Skeletal muscle tissue (tissue), 4 donors: ENCODE results near the gene NOS3. TPM values are rescaled to one million over a fixed set of nuclear protein-coding genes. Genes with fewer than 3 reads are reported as not detected.
"Not testable (repeated sequence)": the region's sequence is repeated elsewhere in the genome, so short reads cannot be mapped to it uniquely, and the experiment has no call there.

Experiments
- H3K27ac ChIP-seq: one replicate; pipeline ENCODE4 v1.7.0; 2013; ENCODE audit warnings: mild to moderate bottlenecking, low read depth, low read length, inconsistent platforms
- H3K27me3 ChIP-seq, 3 donors: one replicate each; pipeline ENCODE4 v1.7.0; 2013; ENCODE audit warnings: low read length in 3 of 3; ENCODE audit not compliant: control insufficient read depth in 3 of 3, insufficient read depth in 3 of 3
- H3K36me3 ChIP-seq, 3 donors: one replicate each; pipeline ENCODE4 v1.7.0; 2013; ENCODE audit warnings: low read length in 3 of 3; ENCODE audit not compliant: control insufficient read depth in 3 of 3, insufficient read depth in 3 of 3
- H3K4me1 ChIP-seq, 3 donors: one replicate each; pipeline ENCODE4 v1.7.0; 2013; ENCODE audit warnings: low read length in 3 of 3, mild to moderate bottlenecking in 3 of 3; ENCODE audit not compliant: control insufficient read depth in 3 of 3, insufficient read depth in 3 of 3
- H3K4me3 ChIP-seq, 3 donors: one replicate each; pipeline ENCODE4 v1.7.0; 2013; ENCODE audit warnings: low read length in 3 of 3
- H3K9ac ChIP-seq, 3 donors: one replicate each; pipeline ENCODE4 v1.7.0; 2013; ENCODE audit warnings: low read length in 3 of 3, mild to moderate bottlenecking in 3 of 3, moderate library complexity in 2 of 3, low read depth in 1 of 3
- H3K9me3 ChIP-seq, 3 donors: one replicate each; pipeline ENCODE4 v1.7.0; 2013; ENCODE audit warnings: low read length in 3 of 3; ENCODE audit not compliant: control insufficient read depth in 3 of 3
- total RNA-seq: library from RNA; depleted of rRNA; stranded (reverse); fragments of >200 nt; gene quantifications from one replicate; pipeline ENCODE4 v1.2.3, GENCODE V29; 2014
- donor health status: Osteomylitis.

Gene NOS3
- total RNA-seq, 1 donor from 2014 or later, result 4.7 TPM

DNA sequence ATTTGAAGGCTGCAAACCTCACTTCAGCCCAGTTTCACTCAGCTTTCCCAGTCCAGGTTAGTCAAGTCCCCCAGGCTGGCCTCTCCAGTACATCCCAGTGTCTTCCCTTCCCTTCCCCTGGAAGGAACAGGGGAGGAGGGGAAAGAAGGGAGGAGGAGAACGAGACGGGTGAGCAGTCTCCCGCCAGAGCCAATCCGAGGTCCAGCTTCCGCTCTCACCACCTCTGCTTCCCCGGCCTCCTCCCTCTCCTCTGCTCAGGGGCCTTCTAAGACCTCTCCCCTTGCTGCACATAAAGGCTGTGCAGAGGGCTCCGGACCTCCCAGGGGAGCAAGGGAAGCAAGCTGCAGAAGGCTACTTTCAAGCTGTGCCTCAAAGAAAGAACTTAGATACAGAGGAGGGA lies 29.4 kb downstream of the NOS3 start:
- no peak overlapping the region for H3K4me3 ChIP-seq
- H3K27me3 ChIP-seq, result peaks cover 52 to 53% (median 52%) of the 10 kb centered on the region in 3 donors
- peaks cover 11 to 20% (median 12%) of the 10 kb centered on the region in 3 donors for H3K4me1 ChIP-seq
- no peaks in the 10 kb centered on the region for H3K36me3 ChIP-seq
- no peak overlapping the region for H3K27ac ChIP-seq
- no peak overlapping the region for H3K9ac ChIP-seq
- H3K9me3 ChIP-seq, result no peaks in the 10 kb centered on the region

DNA sequence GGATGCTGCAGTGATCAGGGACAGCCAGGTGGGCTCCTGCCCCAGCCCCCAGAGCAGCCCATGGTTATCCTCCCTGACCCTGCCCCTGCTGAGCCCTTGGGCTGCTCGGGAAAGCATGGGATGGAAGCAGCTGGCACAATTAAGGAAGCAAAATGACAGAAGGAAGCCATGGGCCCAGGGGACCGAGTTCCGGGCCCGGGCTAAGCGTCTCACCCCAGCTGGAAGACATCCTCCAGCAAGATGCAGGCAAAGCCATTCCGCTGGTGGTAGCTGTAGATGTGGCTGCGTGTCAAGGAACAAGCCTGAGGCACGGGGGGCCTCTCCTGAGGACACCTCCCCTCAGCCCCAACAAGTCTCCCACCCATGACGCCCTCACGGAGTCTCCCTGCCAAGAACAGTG lies 32.4 kb downstream of the NOS3 start:
- Histone ChIP-seq H3K4me1 (peaks cover 7 to 10% (median 7%) of the 10 kb centered on the region in 3 donors), H3K36me3 (no peaks in the 10 kb centered on the region), H3K4me3 (no peak overlapping the region), H3K9ac (no peak overlapping the region), H3K27ac (no peak overlapping the region), H3K9me3 (no peaks in the 10 kb centered on the region), H3K27me3 (peaks cover 22 to 29% (median 28%) of the 10 kb centered on the region in 3 donors)

DNA sequence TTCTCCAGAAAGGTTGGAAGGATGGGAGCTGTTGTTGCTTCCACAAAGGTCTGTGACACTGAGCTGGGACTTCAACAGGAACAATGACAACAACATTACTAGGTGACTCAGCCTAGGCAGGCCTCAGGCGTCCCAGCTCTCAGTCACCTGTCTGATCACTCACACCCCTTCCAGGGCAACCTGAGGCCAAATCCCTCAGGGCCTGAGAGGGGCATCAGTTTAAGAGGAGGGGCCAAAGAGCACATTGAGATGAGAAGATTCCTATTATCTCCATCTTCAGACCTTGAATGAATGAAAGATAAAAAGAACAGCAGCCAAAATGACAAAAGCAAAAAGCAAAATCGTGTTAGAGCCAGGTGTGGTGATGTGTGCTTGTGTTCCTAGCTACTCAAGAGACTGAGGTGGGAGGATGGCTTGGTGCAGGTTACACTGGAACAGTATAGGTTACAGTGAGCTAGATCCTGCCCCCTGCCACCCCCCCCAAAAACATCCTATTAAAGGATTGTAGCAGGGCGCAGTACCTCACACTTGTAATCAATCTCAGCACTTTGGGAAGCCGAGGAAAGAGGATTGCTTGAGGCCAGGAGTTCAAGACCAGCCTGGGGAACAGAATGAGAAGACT lies 33.7 kb downstream of the NOS3 start, which contains the start of gene ATG9B:
ATG9B (minus strand) TSS at position 60 of the 622 bp plus-strand sequence. CDS start 71 bp downstream, outside the sequence.
- no peak within 1 kb of the TSS for H3K4me3 ChIP-seq
- no peak within 1 kb of the TSS for H3K9ac ChIP-seq
- H3K4me1 ChIP-seq, result peaks cover 2 to 10% (median 9%) of the 10 kb centered on the region in 3 donors
- no peak within 1 kb of the TSS for H3K27ac ChIP-seq
- no peaks in the 10 kb centered on the region for H3K36me3 ChIP-seq
- H3K9me3 ChIP-seq, result no peaks in the 10 kb centered on the region
- peaks cover 9 to 16% (median 16%) of the 10 kb centered on the region in 3 donors for H3K27me3 ChIP-seq

DNA sequence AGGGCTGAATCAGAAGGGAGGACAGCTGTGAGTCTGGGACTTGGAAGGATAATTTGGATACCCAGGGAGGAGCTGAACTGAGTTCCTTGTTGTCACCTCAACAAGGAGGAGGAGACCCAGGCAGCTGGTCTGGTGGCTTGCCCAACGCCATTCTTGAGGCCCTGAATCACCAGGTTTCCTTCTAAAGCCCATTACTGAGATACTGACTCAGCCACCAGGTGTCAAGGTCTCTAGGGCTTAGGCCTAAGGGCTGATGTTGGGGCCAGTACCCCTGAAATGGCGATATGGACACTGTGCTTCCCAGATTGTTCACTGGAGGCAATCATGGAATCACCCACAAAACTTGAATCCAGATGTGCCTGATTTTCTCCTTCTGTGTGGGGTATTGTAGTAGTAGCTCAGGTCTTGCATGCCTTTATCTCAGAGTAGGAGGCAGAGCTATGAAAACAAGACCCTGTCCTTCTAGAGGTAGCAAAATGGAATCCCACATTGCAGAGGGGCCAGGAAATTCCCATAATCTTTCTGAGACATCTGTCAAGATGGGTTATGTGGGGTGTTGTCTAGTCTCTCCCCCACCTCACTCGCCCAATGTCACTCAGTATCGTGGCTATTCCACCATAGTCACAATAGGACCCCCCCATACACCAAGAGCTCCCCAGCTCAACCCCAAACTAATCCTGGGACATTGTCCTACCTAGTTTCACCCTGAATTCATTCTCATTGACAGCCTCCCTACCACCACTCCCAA lies 35.3 kb downstream of the NOS3 start:
- Histone ChIP-seq H3K27ac (no peak overlapping the region), H3K4me1 (peaks cover 5 to 17% (median 10%) of the 10 kb centered on the region in 3 donors)

DNA sequence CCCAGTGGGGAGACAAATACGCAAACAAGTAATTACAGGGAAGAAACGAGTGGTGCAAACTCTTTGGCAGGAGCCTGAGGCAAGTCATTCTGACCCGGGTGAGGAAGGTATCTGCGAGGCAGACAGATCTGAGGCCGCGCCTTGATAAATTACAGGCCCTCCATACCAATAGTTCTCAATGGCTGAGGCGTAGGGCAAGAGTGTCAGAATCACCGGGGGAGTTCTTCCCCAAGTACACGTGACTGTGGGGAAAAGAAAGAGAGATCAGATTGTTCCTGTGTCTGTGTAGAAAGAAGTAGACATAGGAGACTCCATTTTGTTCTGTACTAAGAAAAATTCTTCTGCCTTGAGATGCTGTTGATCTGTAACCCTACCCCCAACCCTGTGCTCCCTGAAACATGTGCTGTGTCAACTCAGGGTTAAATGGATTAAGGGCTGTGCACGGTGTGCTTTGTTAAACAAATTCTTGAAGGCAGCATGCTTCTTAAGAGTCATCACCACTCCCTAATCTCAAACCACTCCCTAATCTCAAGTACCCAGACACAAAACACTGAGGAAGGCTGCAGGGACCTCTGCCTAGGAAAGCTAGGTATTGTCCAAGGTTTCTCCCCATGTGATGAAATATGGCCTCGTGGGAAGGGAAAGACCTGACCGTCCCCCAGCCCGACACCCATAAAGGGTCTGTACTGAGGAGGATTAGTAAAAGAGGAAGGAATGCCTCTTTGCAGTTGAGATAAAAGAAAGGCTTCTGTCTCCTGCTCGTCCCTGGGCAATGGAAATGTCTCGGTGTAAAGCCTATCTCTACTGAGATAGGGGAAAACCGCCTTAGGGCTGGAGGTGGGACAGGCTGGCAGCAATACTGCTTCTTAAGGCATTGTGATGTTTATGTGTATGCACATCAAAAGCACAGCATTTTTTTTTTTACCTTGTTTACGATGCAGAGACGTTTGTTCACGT lies 36.2 kb downstream of the NOS3 start:
- Histone ChIP-seq H3K4me3 (peak overlapping the region in 2 of 3 donors; percentile 71 to 77), H3K27ac (peak overlapping the region; percentile 85)

More for the DNA sequence above, 35.3 kb downstream of the NOS3 start:
- Histone ChIP-seq H3K36me3 (peaks cover 0 to 2% (median 0%) of the 10 kb centered on the region in 3 donors), H3K9ac (no peak overlapping the region), H3K27me3 (peaks cover 0 to 2% (median under 1%) of the 10 kb centered on the region in 3 donors), H3K9me3 (no peaks in the 10 kb centered on the region), H3K4me3 (no peak overlapping the region)

DNA sequence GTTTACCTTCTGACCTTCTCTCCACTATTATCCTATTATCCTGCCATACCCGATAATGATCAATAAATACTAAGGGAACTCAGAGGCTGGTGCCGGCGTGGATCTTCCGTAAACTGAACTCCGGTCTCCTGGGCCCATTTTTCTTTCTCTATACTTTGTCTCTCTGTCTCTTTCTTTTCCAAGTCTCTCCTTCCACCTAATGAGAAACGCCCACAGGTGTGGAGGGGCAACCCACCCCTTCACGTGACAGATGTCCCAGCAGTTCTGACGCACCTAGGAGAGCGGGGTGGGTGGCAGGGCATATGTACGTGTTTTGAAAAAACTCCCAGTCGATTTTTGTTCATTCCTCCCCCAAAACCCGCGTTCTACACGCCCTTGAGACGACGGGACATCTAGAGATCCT lies 36.9 kb downstream of the NOS3 start:
- Histone ChIP-seq H3K4me3 (peak overlapping the region; percentile 71 to 90 (median 77)), H3K4me1 (peaks cover 5 to 17% (median 10%) of the 10 kb centered on the region in 3 donors), H3K9ac (peak overlapping the region; percentile 65 to 77 (median 70)), H3K27ac (peak overlapping the region; percentile 85)
- H3K27me3 ChIP-seq, H3K36me3 ChIP-seq, H3K9me3 ChIP-seq: not testable (repeated sequence)

More for the DNA sequence above, 36.2 kb downstream of the NOS3 start:
- peaks cover 5 to 17% (median 10%) of the 10 kb centered on the region in 3 donors for H3K4me1 ChIP-seq
- not testable (repeated sequence) for H3K9ac ChIP-seq, H3K36me3 ChIP-seq, H3K27me3 ChIP-seq, H3K9me3 ChIP-seq

DNA sequence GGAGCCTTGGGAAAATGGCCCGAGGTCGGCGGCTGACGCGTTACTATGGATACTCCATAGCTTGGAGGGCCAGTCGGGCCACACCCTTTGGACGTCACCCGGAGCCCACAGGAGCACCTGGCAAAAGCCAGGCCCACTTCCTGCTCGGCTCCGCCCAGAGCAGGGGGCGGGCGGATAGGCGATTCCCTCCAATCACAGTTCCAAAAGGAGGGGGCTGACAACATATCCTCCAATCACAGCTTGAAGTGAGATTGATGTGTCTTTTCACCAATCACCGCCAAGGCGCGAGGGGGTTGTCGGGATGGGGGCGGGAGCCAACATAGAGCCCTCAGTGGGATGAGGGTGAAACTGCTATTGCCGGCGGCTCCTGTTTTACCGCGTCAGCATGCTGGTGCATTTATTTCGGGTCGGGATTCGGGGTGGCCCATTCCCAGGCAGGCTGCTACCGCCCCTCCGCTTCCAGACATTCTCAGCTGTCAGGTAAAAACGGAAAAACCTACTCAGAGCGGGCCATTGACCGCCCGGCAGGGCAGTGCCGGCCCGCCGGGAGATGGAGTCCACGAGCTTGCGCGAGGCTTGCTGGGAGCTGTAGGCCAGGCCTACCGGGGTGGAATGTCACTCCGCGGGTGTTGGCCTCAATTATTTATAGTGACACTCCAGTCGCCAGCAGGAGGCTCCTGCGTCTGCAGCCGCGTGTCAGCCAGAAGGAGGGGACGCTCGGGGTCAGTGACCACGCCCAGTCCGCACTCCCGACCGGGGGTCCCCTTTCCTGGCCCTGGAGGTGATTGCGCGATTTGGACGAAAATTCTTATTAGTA lies 37.5 kb downstream of the NOS3 start, which contains the start of gene ABCB8:
ABCB8 (plus strand) TSS at position 320 of the 817 bp plus-strand sequence; CDS start at position 386, 66 bp downstream.
- peak within 1 kb of the TSS; percentile 71 to 94 (median 90) for H3K4me3 ChIP-seq
- peaks cover 4 to 6% (median 5%) of the 10 kb centered on the region in 3 donors for H3K36me3 ChIP-seq
- peak within 1 kb of the TSS; percentile 85 for H3K27ac ChIP-seq
- H3K9me3 ChIP-seq, result no peaks in the 10 kb centered on the region
- peaks cover 0 to 2% (median 0%) of the 10 kb centered on the region in 3 donors for H3K27me3 ChIP-seq
- H3K4me1 ChIP-seq, result peaks cover 5 to 17% (median 10%) of the 10 kb centered on the region in 3 donors
- peak within 1 kb of the TSS; percentile 65 to 82 (median 80) for H3K9ac ChIP-seq

DNA sequence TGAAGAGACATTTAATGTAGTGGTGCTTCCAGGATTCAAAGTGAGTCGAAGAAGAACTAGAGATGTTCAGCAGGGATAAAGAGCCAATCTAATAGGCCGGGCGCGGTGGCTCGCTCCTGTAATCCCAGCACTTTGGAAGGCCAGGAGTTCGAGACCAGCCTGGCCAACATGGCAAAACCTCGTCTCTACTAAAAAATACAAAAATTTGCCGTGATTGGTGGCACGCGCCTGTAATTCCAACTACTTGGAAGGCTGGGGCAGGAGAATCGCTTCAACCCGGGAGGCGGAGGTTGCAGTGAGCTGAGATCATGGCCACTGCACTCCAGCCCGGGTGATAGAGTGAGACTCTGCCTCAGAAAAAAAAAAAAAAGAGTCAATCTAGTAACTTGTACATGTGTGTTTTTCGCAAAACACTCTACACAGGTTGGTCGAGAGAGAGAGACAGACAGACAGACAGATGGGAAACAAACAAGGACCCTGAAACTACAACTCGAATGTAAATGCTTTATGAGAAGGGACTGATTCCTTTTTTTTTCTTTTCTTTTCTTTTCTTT lies 38.2 kb downstream of the NOS3 start:
- Histone ChIP-seq H3K27me3 (no peaks in the 10 kb centered on the region), H3K36me3 (peaks cover 4 to 7% (median 6%) of the 10 kb centered on the region in 3 donors), H3K9ac (peak overlapping the region; percentile 45 to 82 (median 80)), H3K27ac (peak overlapping the region; percentile 85), H3K9me3 (no peaks in the 10 kb centered on the region), H3K4me3 (peak overlapping the region; percentile 70 to 94 (median 90)), H3K4me1 (peaks cover 7 to 18% (median 10%) of the 10 kb centered on the region in 3 donors)
